Activated naive CD8-positive, alpha-beta T cell treated with anti-CD3 and anti-CD28 coated beads, Interleukin-2, amount 50 U/mL, for 16 hours (primary cell): Measurements from ENCODE around the gene HOXB2.

Experiments
- DNase-seq: peaks from one replicate; pipeline ENCODE4 v3.0.0-alpha.2; 2020; ENCODE audit warnings: low read depth, low spot score

Gene HOXB2

GRCh38 chr17:48545022-48545375 lies at the start of gene HOXB2:
Gene HOXB2, minus strand, starts transcription at chr17:48545109. Its CDS starts 198 bp downstream, at chr17:48544911.
- DNase-seq: no peak

GRCh38 chr17:48593840-48594537 lies 49.1 kb upstream of the HOXB2 start:
- peak; percentile 58 for DNase-seq

- DNase-seq: no peak
Measured at GRCh38 chr17:48593126-48593829, 48.4 kb upstream of the HOXB2 start, which contains the start of gene HOXB5. Gene HOXB5, minus strand, starts transcription at chr17:48593779. Its CDS starts 97 bp downstream, at chr17:48593682.

- no peak for DNase-seq
Measured at GRCh38 chr17:48592577-48592976, 47.7 kb upstream of the HOXB2 start.

- DNase-seq: no peak
Measured at GRCh38 chr17:48592057-48592514, 47.2 kb upstream of the HOXB2 start.

GRCh38 chr17:48591255-48592056 lies 46.5 kb upstream of the HOXB2 start:
- no peak for DNase-seq

- no peak for DNase-seq
Measured at GRCh38 chr17:48590607-48591161, 45.8 kb upstream of the HOXB2 start.

- DNase-seq: no peak
Measured at GRCh38 chr17:48589831-48590606, 45.1 kb upstream of the HOXB2 start, which contains the start of gene HOXB3. Gene HOXB3, minus strand, starts transcription at chr17:48590241. Its CDS starts 37,767 bp downstream, at chr17:48552474.

- DNase-seq: no peak
Measured at GRCh38 chr17:48589060-48589830, 44.3 kb upstream of the HOXB2 start.

- DNase-seq: no peak
Measured at GRCh38 chr17:48588528-48588927, 43.6 kb upstream of the HOXB2 start.

GRCh38 chr17:48588074-48588415 lies 43.1 kb upstream of the HOXB2 start:
- DNase-seq: no peak

GRCh38 chr17:48587276-48588073 lies 42.6 kb upstream of the HOXB2 start:
- DNase-seq: no peak

- DNase-seq: no peak
Measured at GRCh38 chr17:48586355-48587258, 41.7 kb upstream of the HOXB2 start.

GRCh38 chr17:48584223-48584741 lies 39.4 kb upstream of the HOXB2 start:
- no peak for DNase-seq

GRCh38 chr17:48583708-48584222 lies 38.9 kb upstream of the HOXB2 start:
- DNase-seq: no peak

GRCh38 chr17:48582750-48583069 lies 37.8 kb upstream of the HOXB2 start:
- DNase-seq: no peak

- no peak for DNase-seq
Measured at GRCh38 chr17:48579760-48580554, 35.0 kb upstream of the HOXB2 start.

GRCh38 chr17:48579471-48579759 lies 34.5 kb upstream of the HOXB2 start:
- DNase-seq: no peak
